Neural cell (in vitro differentiated cells): ENCODE measurements around the gene ZFYVE28. TPM values are rescaled to one million over a fixed set of nuclear protein-coding genes. Genes with fewer than 3 reads are reported as not detected.

Experiments used
- H2AFZ ChIP-seq: fragments of 200-600, 300-800 bp; sonication (generic), shearing (Covaris generic); 2 replicates; pipeline ENCODE4 v1.6.0; 2014; ENCODE audit warnings: low read depth, mild to moderate bottlenecking, antibody characterized with exemption, low read length, moderate library complexity
- H3F3A ChIP-seq: fragments of 200-600 bp; shearing (Covaris generic); 2 replicates; pipeline ENCODE4 v1.6.1; 2016; ENCODE audit warnings: mild to moderate bottlenecking, moderate library complexity, mixed read lengths, antibody characterized with exemption, low read length; ENCODE audit not compliant: insufficient read depth, poor library complexity, severe bottlenecking
- H3K27ac ChIP-seq: fragments of 200-600, 300-800 bp; sonication (generic), shearing (Covaris generic); 2 replicates; pipeline ENCODE4 v1.5.1; 2014; ENCODE audit warnings: mild to moderate bottlenecking, low read length, moderate library complexity
- H3K27me3 ChIP-seq: fragments of 300-800, 200-600 bp; sonication (generic), shearing (Covaris generic); 2 replicates; pipeline ENCODE4 v1.6.0; 2014; ENCODE audit warnings: mild to moderate bottlenecking, low read depth, low read length, moderate library complexity; ENCODE audit not compliant: insufficient read depth
- H3K36me3 ChIP-seq: fragments of 300-800, 200-600 bp; sonication (generic), shearing (Covaris generic); 2 replicates; pipeline ENCODE4 v1.5.1; 2014; ENCODE audit warnings: mild to moderate bottlenecking, antibody characterized with exemption, low read length, moderate library complexity; ENCODE audit not compliant: insufficient read depth
- H3K4me2 ChIP-seq: fragments of 300-800, 200-600 bp; sonication (generic), shearing (Covaris generic); 2 replicates; pipeline ENCODE4 v1.6.0; 2014; ENCODE audit warnings: mild to moderate bottlenecking, low read length
- H3K4me3 ChIP-seq: fragments of 300-800, 200-600 bp; sonication (generic), shearing (Covaris generic); 2 replicates; pipeline ENCODE4 v1.5.1; 2014; ENCODE audit warnings: mild to moderate bottlenecking, low read length, moderate library complexity
- H3K79me2 ChIP-seq: fragments of 200-600 bp; shearing (Covaris generic); replicated peaks from 2 replicates; pipeline ENCODE4 v1.6.0; 2014; ENCODE audit warnings: mild to moderate bottlenecking, low read length, moderate library complexity; ENCODE audit not compliant: insufficient read depth
- H3K9ac ChIP-seq: fragments of 300-800, 200-600 bp; sonication (generic), shearing (Covaris generic); 2 replicates; pipeline ENCODE4 v1.6.1; 2016; ENCODE audit warnings: mild to moderate bottlenecking, low read length, mixed read lengths
- H3K9me2 ChIP-seq: fragments of 200-600 bp; shearing (Covaris generic); 2 replicates; pipeline ENCODE4 v1.6.1; 2016; ENCODE audit warnings: mild to moderate bottlenecking, low read length, mixed read lengths; ENCODE audit not compliant: insufficient read depth
- H3K9me3 ChIP-seq: fragments of 200-600, 300-800 bp; sonication (generic), shearing (Covaris generic); 2 replicates; pipeline ENCODE4 v1.6.1; 2016; ENCODE audit warnings: mild to moderate bottlenecking, mixed run types, low read length, moderate library complexity, mixed read lengths
- H4K20me1 ChIP-seq: fragments of 200-600 bp; shearing (Covaris generic); 2 replicates; pipeline ENCODE4 v1.6.1; 2016; ENCODE audit warnings: mild to moderate bottlenecking, mixed run types; ENCODE audit not compliant: insufficient read depth
- CTCF ChIP-seq: fragments of 450-650 bp; IDR thresholded peaks from 2 replicates; pipeline ENCODE4 v1.5.1; 2014; ENCODE audit warnings: antibody characterized with exemption, mild to moderate bottlenecking, moderate library complexity; ENCODE audit not compliant: poor library complexity, severe bottlenecking
- EP300 ChIP-seq: fragments of 450-650 bp; conservative IDR thresholded peaks from 2 replicates; pipeline ENCODE4 v1.6.1; 2014; ENCODE audit warnings: antibody characterized with exemption, mild to moderate bottlenecking, moderate library complexity; ENCODE audit not compliant: poor library complexity, severe bottlenecking
- EZH2 ChIP-seq: fragments of 200-600, 300-800 bp; shearing (Covaris generic), sonication (generic); IDR thresholded peaks from 2 replicates; pipeline ENCODE4 v1.6.1; 2014; ENCODE audit warnings: antibody characterized with exemption, low read length, borderline replicate concordance, mild to moderate bottlenecking; ENCODE audit not compliant: insufficient read depth, poor library complexity, severe bottlenecking
- MXI1 ChIP-seq: fragments of 450-650 bp; conservative IDR thresholded peaks from 2 replicates; pipeline ENCODE4 v1.6.1; 2014; ENCODE audit warnings: antibody characterized with exemption, mild to moderate bottlenecking; ENCODE audit not compliant: poor library complexity, severe bottlenecking
- POLR2AphosphoS5 ChIP-seq: IDR thresholded peaks from 2 replicates; pipeline ENCODE4 v1.6.1; 2012
- RAD21 ChIP-seq: fragments of 450-650 bp; conservative IDR thresholded peaks from 2 replicates; pipeline ENCODE4 v1.6.1; 2014; ENCODE audit warnings: antibody characterized with exemption, mild to moderate bottlenecking, moderate library complexity
- REST ChIP-seq: IDR thresholded peaks from 2 replicates; pipeline ENCODE4 v1.6.1; 2012; ENCODE audit warnings: borderline replicate concordance
- SMC3 ChIP-seq: fragments of 450-650 bp; conservative IDR thresholded peaks from 2 replicates; pipeline ENCODE4 v1.6.1; 2014; ENCODE audit warnings: antibody characterized with exemption, mild to moderate bottlenecking, moderate library complexity; ENCODE audit not compliant: poor library complexity
- TAF1 ChIP-seq: IDR thresholded peaks from 2 replicates; pipeline ENCODE4 v1.6.1; 2012; ENCODE audit warnings: low read depth
- polyA plus RNA-seq: library from polyadenylated mRNA; depleted of rRNA; stranded (reverse); fragments of >200 nt; gene quantifications from 2 replicates; pipeline ENCODE4 v1.2.3, GENCODE V29; 2014

Gene ZFYVE28
- polyA plus RNA-seq, 1 donor from 2014 or later: 2.4 TPM

GRCh38 chr4:2295900-2296442 lies 122.5 kb downstream of the ZFYVE28 start:
- no peak for TF ChIP-seq TAF1
- TF ChIP-seq EP300: no peak
- no peak for TF ChIP-seq REST
- TF ChIP-seq CTCF: no peak
- TF ChIP-seq EZH2: no peak
- no peak for TF ChIP-seq SMC3
- no peak for TF ChIP-seq MXI1
- no peak for TF ChIP-seq RAD21
- TF ChIP-seq POLR2AphosphoS5: no peak
- H3K79me2 ChIP-seq: no peaks in the 10 kb centered on the region
- H3K9me3 ChIP-seq: no peaks in the 10 kb centered on the region
- H3K36me3 ChIP-seq: no peaks in the 10 kb centered on the region
- no peaks in the 10 kb centered on the region for H3F3A ChIP-seq
- no peaks in the 10 kb centered on the region for H3K9me2 ChIP-seq
- H3K4me3 ChIP-seq: no peak overlapping the region
- no peak overlapping the region for H3K27ac ChIP-seq
- H2AFZ ChIP-seq: no peak overlapping the region
- no peaks in the 10 kb centered on the region for H4K20me1 ChIP-seq
- no peaks in the 10 kb centered on the region for H3K27me3 ChIP-seq
- H3K4me2 ChIP-seq: no peak overlapping the region
- H3K9ac ChIP-seq: no peak overlapping the region

GRCh38 chr4:2295500-2295899 lies 122.9 kb downstream of the ZFYVE28 start:
- no peaks in the 10 kb centered on the region for H3F3A ChIP-seq
- H3K4me2 ChIP-seq: no peak overlapping the region
- no peaks in the 10 kb centered on the region for H3K9me3 ChIP-seq
- H3K9ac ChIP-seq: no peak overlapping the region
- H2AFZ ChIP-seq: no peak overlapping the region
- H3K27ac ChIP-seq: no peak overlapping the region
- H3K36me3 ChIP-seq: no peaks in the 10 kb centered on the region
- no peaks in the 10 kb centered on the region for H3K9me2 ChIP-seq
- no peaks in the 10 kb centered on the region for H3K27me3 ChIP-seq
- no peaks in the 10 kb centered on the region for H4K20me1 ChIP-seq
- no peak overlapping the region for H3K4me3 ChIP-seq
- no peak for TF ChIP-seq REST
- TF ChIP-seq SMC3: no peak
- TF ChIP-seq EP300: no peak
- no peak for TF ChIP-seq TAF1
- no peak for TF ChIP-seq EZH2
- TF ChIP-seq CTCF: no peak
- no peak for TF ChIP-seq RAD21
- TF ChIP-seq POLR2AphosphoS5: no peak
- no peak for TF ChIP-seq MXI1
- no peaks in the 10 kb centered on the region for H3K79me2 ChIP-seq
